ENCODE measurements around the gene KRABD2.
"Not testable (repeated sequence)": the region's sequence is repeated elsewhere in the genome, so short reads cannot be mapped to it uniquely, and the experiment has no call there.

Gene KRABD2

DNA sequence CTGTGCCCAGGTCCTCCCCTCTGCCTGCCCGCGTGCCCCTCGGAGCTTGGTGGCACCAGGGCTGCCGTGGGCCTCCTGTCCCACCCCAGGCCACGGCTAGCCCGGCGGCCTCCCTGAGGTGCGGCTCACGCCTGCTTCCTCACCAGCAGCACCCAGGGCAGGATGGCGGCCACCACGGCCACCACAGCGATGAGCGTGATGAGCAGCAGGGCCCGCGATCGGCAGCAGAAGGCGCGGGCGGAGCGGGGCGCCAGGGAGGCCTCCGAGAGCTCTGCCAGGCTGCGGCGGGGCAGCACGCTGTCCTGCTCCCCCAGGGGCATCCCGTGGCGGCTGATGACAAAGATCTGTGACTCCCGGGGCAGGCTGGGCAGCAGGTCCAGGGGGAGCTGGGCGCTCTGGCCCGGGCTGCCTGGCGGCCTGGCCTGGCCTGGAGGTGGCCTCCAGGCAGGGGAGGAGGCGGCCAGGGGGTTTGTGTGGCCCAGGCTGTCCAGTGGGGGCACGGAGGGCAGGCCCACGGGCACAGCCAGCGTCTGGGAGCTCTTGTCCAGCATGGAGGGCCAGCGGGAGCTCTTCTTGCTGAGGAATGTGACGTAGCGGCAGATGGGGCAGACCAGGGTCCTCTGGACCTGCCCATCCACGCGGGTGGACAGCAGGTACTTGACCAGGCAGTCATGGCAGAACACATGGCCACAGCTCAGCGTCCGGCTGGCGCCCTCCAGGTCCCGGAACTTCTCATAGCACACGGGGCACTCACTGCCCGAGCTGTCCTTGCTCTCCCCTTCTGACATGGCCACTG lies 16.4 kb upstream of the KRABD2 start:
- DNase-seq (ENCODE audit: low read depth): no peak

DNA sequence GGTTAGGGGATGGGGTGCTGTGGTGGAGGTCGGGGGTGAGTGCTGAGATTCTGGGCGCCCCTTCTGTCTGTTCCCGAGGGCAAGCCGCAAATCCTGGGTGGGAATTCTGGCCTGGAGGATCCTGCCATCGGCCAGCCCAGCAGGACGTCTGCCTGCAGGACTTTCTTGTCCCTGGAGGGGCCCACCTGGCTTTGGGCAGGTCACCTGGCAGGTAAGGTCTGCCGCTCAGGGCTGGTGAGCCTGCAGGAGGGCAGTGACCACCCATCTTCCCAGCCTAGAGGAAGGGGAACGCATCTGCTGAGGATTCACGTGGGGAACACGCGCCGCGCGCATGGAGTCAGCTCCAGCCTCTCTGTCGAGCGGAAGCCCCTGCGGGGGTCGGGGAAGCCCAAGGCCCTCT lies 15.8 kb upstream of the KRABD2 start:
- no peak for DNase-seq (ENCODE audit: low read depth)

DNA sequence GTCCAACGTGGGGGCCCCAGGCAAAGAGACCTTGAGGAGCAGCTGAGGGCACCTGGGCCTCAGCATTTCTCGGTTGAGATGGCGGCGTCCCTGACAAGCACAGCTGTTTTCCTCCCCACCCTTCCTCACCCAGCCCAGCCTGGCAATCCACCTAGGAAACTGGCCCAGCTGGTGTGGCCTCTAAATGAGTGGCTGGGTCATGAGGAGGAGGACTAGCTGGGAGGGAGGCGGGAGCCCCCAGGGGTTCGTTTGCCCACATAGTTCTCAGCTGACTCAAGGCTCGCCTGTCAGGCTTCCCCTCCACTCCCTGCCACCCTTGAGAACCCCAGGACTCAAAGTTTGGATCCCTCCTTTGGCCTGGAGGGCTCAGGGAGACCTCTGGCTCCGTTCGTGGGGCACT lies 15.2 kb upstream of the KRABD2 start:
- DNase-seq (ENCODE audit: low read depth): no peak

DNA sequence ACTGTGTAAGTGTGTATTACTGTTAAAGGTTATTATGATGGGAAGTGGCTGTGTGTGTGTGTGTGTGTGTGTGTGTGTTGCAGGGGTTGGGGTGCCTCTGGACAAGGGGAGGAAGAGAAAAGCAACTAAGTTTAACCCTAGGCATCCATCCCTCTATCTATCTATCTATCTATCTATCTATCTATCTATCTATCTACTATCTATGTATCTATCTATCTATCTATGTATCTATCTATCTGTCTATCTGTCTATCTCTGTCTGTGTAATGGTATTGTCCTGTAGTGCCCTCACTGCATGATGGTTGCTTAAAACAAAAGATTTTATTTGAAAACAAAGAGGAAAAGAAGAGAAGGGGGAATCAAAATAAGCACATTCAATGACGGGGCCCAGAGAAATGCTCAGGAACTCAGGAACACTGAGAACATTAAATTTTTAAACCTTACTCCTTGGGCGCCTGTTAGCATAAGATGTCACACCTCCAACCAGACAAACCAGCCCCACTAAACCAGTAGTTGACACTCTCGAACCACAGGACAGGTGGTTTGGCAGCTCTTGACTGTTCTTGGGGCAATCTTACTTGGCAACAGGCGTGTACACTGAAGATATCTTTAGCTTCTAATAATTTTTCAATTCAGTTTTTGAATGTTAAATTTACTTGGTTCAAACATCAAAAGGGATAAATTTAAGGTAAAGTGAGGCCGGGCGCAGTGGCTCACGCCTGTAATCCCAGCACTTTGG lies 11.6 kb upstream of the KRABD2 start:
- DNase-seq (ENCODE audit: low read depth): no peak

DNA sequence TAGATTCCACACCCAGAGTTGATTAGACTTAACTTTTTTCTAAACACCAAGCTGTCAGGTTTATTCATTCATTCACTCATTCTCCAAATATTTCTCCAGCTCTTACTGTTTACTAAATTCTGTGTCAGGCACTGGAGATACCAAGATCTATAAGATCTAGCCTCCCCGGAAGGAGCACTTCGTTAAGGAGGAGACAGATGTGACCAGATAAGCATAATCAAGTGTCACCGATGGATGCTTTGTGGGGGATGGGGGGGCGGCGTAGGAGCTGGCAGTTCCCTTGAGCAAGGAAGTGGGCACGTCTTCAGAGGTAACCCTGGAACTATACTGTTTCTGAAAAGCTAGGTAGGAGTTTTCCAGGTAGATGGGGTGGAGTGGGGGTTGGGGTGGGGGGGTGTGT lies 10.3 kb upstream of the KRABD2 start:
- no peak for DNase-seq (ENCODE audit: low read depth)

DNA sequence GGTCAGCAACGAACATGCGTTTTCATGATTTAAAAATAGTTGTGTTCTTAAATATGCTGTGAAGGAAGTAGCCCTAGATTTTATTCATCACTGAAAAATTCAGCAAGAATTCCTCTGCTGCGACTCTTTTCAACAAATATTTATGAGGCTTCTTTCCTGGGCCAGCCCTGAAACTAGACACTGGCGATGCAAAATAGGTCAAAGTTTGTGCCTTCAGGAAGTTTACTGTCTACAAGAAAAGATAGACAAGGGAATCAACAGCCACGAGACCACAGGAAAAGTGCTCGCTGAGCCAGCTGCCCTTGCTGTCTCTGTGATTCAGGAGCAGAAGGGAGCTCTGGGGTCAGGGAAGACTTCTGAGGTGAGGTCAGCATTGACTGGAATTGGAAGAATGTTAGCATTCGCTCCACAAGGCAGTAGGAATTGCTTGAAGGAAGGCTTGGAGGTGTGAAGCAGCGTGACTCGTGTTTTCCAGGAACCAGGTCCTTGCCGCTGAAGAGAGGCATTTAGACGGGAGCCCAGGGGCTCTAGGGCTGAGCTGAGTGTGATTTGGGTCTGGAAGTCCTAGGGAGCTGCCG lies 8.4 kb upstream of the KRABD2 start:
- no peak for DNase-seq (ENCODE audit: low read depth)

DNA sequence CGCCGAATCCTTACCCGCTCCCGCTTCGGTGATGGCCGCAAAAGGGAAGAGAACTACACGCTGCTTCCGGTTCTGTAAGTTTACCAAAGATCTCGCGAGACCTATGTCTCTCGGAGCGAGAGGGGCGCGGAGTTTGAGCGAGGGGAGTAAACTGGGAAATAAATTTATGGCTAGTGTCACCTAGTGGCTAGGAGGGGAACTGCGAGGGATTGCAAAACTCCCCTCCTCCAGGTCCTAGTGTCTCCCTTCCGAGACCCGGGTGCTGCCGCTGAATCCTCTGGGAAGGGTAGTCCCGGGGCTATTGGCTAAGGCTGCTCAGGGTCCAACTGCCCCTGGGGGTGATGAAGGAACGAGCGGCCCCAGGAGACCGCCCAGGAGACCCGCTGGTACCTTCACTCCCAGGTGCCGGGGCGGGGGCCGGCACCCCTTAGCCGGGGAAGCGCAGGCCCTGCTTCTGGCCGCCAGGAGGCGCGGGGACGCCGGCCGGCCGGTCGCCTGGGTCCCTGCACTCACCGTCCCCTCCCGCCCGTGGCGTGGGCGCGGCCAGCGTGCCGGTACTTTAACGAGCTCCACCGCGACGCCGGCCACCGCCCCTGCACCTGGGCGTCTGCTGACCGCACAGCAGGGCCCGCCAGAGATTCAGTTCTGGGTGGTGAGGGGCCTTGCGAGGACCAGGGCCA lies 6.8 kb upstream of the KRABD2 start, which contains the start of gene RPL26:
Gene RPL26 (minus strand): TSS at position 51 of the 680 bp plus-strand sequence. CDS start 883 bp downstream, outside the sequence.
- peak; percentile 88 for DNase-seq (ENCODE audit: low read depth)

DNA sequence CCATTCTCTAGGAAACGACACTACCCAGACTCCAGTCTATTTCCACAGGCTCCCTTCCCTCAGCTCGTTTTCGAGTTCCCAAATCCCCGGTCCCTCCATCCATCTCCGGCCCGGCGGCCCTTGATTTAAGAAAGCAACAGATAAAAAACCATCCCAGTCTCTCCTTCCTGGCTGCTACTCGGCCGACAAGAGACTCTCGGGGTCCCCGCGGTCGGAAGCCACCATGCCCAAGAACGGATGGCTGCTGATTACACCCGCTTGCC lies 6.3 kb upstream of the KRABD2 start:
- DNase-seq (ENCODE audit: low read depth): no peak

DNA sequence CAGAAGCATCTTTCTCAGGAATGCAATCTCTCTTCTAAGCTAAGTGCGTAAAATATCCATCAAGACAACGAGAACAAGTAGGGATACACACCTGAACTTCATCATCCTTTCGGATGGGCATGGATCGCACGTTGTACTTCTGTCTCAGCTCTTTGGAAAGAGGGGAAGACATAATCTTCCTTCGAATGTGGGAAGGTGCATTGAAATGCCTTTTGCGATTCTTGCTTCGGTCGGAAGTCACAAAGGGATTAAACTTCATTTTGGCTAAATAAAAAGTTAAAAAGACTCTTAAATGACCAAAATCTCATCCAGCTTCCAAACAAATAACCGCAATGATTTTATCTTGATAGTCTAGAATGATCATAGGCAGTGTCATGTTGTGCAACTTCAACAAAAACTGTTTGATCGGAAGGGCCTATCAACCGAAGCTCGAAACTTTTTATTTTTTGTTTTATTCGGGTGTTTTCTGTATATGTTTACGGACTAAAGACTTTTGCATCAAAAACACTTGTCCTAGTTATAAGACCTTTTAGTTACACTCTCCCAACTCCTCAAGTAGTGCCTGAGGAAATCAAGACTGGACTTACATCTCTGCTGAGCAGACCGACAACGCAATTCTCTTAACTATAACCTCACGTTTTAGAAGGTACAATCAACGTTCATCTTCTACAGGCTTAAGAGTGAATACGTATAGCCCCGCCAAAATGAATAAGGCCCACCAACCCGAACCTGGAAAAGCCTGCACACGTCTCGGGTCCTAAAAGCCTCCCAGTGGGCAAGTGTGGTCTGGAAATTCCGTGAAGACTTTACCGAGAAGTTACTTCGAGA lies 5.8 kb upstream of the KRABD2 start:
- no peak for DNase-seq (ENCODE audit: low read depth)

DNA sequence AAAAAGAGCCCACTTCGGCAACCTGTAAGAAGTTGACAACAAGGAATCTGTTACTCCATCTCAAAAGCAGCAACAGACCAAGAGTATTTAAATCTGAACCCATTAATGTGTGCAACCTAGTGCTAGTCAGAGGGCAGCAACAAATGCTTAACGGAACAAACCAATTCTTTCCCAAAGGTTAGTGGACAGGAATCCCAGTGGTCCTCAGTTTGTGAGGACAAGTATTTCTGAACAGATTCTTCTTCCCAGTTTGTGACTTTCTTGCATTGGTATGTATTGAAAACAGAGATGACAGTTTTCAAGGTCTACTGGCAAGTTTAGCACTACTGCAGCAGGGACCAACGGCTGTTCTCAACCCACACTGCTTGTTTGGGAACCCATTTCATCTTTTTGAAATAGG lies 3.5 kb upstream of the KRABD2 start:
- no peak for DNase-seq (ENCODE audit: low read depth)

DNA sequence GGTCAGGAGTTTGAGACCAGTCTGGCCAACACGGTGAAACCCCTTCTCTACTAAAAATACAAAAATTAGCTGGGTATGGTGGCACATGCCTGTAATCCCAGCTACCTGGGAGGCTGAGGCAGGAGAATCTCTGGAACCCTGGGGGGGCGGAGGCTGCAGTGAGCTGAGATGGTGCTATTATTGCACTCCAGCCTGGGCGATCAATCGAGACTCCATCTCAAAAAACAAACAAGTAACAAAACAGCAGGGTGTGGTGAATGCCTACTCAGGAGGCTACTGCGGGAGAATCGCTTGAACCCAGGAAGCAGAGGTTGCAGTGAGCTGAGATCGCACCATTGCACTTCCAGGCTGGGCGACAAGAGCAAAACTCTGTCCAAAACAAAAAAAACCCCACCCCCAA lies 1.6 kb upstream of the KRABD2 start:
- DNase-seq (ENCODE audit: low read depth): not testable (repeated sequence)

DNA sequence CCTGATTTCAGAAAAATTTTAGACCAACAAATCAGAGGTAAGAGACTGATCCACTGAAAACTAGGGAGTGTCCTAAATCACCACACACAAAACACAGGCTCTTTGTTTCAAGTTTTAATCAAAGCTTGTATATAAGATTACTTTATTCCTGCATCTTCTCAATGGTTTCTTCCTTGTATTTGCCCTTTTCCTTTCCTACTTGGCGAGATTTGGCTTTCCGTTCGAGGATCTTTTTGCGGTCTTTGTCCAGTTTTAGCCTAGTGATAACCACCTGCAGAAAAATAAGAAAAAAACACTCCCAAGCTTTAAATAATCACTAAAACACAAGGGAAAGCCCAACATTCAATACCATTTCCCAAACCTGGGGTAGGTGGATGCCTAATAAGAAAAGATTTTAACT lies 918 bp upstream of the KRABD2 start:
- no peak for DNase-seq (ENCODE audit: low read depth)

DNA sequence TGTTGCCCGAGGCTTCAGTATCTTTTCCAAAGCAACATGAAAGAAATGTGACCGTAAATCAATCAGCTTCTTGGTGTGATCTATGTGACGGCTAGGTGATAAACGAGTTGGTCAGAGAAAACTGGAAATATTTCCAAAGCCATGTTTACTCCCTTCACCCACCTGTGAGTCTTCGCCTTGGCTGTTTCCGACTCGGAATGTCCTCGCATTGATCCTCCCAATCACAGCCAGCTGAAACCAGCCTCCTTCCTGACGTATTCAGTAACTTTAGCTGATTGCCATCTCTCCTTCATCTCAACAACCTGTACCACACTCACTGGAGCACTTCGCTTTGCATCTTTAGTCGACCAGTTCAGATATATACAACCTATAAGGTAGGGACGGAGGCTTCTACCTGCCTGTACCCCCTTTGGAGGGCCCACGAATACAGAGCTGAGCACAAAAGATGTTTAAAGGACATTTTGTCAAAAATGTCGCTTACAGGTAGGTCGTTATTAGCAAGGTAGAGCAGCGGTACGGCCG lies 705 bp downstream of the KRABD2 start:
- no peak for DNase-seq (ENCODE audit: low read depth)

DNA sequence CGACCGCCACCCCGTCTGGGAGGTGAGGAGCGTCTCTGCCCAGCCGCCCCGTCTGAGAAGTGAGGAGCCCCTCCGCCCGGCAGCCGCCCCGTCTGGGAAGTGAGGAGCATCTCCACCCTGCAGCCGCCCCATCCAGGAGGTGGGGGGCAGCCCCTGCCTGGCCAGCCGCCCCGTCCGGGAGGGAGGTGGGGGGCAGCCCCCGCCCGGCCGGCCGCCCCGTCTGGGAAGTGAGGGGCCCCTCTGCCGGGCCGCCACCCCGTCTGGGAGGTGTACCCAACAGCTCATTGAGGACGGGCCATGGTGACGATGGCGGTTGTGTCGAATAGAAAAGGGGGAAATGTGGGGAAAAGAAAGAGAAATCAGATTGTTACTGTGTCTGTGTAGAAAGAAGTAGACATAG lies 2.6 kb downstream of the KRABD2 start:
- DNase-seq (ENCODE audit: low read depth): not testable (repeated sequence)

DNA sequence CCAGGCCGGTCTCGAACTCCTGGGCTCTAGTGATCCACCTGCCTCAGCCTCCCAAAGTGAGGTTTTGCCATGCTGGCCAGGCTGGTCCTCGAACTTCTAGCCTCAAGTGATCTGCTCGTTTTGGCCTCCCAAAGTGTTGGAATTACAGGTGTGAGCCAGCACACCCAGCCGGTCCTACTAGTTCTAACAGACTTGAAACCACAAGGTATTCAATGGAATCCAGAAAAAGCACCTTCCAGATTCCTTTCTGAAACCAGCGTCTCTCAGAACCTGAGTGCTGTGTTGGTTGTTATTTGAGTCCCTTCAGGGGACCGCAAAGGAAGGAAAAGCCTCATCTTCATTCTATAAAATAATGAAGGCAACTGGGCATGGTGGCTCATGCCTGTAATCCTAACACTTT lies 4.1 kb downstream of the KRABD2 start:
- no peak for DNase-seq (ENCODE audit: low read depth)

DNA sequence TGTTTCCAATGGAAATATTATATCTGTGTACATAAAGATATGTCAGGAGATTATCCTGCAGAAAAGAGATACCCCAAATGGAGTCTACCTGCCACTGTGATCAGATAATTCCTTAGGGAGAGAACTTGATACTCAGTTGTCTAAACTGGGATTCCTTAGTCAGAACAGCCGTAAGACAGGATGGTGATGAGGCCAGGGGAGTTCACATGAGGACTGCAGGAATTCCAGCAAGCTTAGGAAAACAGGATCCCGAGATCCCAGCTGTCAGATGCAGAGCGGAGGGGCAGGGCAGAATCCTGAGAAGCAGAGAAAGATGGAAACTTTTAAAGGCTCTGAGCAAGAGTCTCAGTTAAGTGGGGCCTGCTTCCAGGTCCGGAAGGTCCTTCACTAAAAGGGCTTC lies 4.7 kb downstream of the KRABD2 start:
- DNase-seq (ENCODE audit: low read depth): no peak

DNA sequence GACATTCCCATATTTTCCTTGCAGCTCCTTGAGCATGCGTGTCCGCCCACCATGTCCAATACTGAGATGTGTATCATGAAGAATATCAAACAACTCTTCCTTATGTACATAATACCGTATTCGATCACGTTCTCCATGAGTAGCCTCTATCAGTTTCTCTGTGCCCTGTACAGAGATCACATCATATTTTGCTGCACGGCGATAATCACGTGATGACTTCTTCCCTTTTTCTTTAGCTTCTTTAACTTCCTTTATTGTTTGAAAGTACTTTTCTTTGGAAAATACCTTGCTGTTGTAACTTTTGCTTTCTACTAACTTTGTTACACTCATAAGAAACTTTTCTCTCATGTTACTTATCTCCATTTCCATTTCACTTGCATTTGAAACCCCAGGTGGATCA lies 6.6 kb downstream of the KRABD2 start:
- DNase-seq (ENCODE audit: low read depth): no peak

DNA sequence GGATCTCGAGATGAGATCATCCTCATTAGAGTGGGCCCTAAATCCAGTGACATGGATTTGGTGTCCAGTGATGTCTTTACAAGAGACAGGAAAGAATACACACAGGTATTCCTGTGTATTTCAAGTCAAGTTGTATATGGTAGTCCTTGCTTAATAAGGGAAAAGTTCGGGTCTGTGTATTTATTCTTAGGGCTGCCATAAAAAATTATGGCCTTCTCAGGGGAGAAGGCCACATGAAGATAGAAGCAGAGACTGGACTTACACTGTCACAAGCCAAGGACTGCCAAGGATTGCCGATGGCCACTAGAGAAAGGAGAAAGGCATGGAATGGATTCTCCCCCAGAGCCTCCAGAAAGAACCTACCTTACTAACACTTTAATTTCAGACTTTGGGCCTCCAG lies 8.3 kb downstream of the KRABD2 start:
- DNase-seq (ENCODE audit: low read depth): no peak

DNA sequence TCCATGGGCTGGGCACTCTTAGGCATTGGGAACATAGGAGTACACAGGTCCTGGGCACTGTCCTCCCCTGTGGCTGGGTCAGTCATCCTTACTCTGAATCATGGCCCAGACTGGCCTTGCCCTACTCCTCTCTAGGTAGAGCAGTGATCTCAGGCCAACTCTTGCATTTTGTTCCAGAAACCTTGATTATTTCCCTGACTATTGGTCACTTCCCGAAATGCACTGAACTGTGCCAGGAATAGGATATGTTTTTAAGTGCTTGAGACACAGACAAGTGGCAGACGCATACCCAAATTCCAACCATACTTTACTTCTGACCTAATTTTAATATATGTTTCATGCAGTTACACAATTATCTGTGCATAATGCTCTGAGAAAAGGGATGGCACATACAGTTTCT lies 10.3 kb downstream of the KRABD2 start:
- DNase-seq (ENCODE audit: low read depth): no peak

DNA sequence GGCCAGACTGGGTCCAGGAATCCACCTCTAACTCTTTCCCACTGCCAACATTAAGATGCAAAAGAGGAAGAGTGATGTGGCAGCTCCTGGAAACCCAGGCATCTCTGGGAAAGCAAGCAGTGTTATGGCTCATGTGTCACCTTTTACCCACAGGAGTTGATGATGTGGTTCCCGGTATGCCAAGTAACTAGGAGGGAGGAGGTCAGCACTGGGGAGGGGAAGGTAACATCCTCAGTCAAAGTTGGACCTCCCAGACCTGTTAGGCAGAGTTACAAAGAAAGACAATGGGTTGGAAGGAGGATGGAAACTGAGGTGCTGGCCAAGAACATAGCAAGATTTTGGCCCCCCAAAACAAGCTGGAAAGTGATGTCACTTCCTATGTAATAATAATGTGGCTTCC lies 11.4 kb downstream of the KRABD2 start:
- no peak for DNase-seq (ENCODE audit: low read depth)

DNA sequence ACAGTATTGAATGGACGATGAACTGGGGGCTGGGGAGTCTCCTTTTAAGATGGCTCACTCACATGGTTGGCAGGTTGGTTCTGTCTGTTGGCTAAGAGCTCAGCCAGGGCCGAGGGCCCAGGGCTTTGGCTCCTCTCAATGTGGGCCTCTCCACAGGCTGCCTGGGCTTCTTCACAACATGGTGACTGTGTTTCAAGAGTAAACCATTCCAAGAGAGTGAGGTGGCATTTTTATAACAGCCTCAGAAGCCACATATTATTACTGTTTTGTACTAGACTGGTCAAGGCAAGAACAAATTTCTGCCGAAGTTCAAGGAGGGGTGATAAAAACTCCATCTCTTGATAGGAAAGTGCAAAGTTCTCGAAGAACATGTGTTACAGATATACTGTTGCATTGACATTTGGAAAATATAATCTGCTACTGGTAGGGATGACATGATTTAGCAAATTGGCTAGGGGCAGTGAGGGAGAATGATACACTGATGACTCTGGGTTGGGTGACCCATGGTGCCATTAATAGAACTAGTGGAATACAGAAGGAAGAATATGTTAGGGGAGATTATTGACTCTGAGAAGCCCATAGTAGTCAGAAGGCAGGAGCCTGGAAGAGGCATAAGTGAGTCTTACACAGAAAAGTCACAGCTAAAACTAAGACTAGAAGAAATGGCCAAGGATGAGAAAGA lies 13.7 kb downstream of the KRABD2 start:
- DNase-seq (ENCODE audit: low read depth): no peak
